A204.1 (cell line): ENCODE results near the gene RECK.
"Not testable (repeated sequence)": the region's sequence is repeated elsewhere in the genome, so short reads cannot be mapped to it uniquely, and the experiment has no call there.

ENCODE experiments used
- FAIRE-seq: peaks from 2 replicates; lab custom pipeline; 2012; peaks lifted over from hg19 to GRCh38; lab: Jason Lieb, UNC

Gene RECK

GRCh38 chr9:36118706-36119105, 82.0 kb downstream of the RECK start:
- FAIRE-seq = no peak

- no peak for FAIRE-seq
Observed at GRCh38 chr9:36119476-36119875, 82.8 kb downstream of the RECK start.

GRCh38 chr9:36120705-36121104, 84.0 kb downstream of the RECK start:
- FAIRE-seq = no peak

- no peak for FAIRE-seq
Observed at GRCh38 chr9:36121971-36122370, 85.3 kb downstream of the RECK start.

- FAIRE-seq = no peak
Observed at GRCh38 chr9:36123515-36123914, 86.8 kb downstream of the RECK start.

- no peak for FAIRE-seq
Observed at GRCh38 chr9:36125062-36125855, 88.5 kb downstream of the RECK start.

- FAIRE-seq = no peak
Observed at GRCh38 chr9:36126016-36126730, 89.5 kb downstream of the RECK start.

GRCh38 chr9:36127652-36128244, 91.0 kb downstream of the RECK start:
- no peak for FAIRE-seq

- FAIRE-seq = no peak
Observed at GRCh38 chr9:36128349-36128748, 91.6 kb downstream of the RECK start.

- no peak for FAIRE-seq
Observed at GRCh38 chr9:36129139-36129538, 92.4 kb downstream of the RECK start.

- FAIRE-seq = not testable (repeated sequence)
Observed at GRCh38 chr9:36131666-36132065, 95.0 kb downstream of the RECK start.

GRCh38 chr9:36132086-36132485, 95.4 kb downstream of the RECK start:
- FAIRE-seq = no peak

- FAIRE-seq = no peak
Observed at GRCh38 chr9:36134761-36135505, 98.2 kb downstream of the RECK start.

- FAIRE-seq = no peak
Observed at GRCh38 chr9:36135741-36136271, 99.1 kb downstream of the RECK start.

- no peak for FAIRE-seq
Observed at GRCh38 chr9:36136272-36136893, 99.7 kb downstream of the RECK start, which contains the start of gene GLIPR2. GLIPR2 (plus strand) TSS chr9:36136733; CDS start chr9:36136779, 46 bp downstream.

- no peak for FAIRE-seq
Observed at GRCh38 chr9:36136894-36137391, 100.2 kb downstream of the RECK start.

- no peak for FAIRE-seq
Observed at GRCh38 chr9:36137392-36138004, 100.8 kb downstream of the RECK start.

GRCh38 chr9:36138496-36138895, 101.8 kb downstream of the RECK start:
- no peak for FAIRE-seq

GRCh38 chr9:36138901-36139300, 102.2 kb downstream of the RECK start:
- no peak for FAIRE-seq

GRCh38 chr9:36140086-36141084, 103.7 kb downstream of the RECK start:
- FAIRE-seq = no peak
